Astrocyte of the spinal cord (primary cell): ENCODE measurements around the gene CRYBG3.

Source experiments
- DNase-seq: peaks from one replicate; pipeline ENCODE4 v3.0.0; 2011; ENCODE audit warnings: low read depth, low spot score
- H3K4me3 ChIP-seq: 2 replicates; pipeline ENCODE4 v1.5.1; 2011; ENCODE audit warnings: low read depth, mild to moderate bottlenecking, low read length, moderate library complexity
- in situ Hi-C: cut with HindIII; loops from 2 replicates; pipeline ENCODE4 v1.10.0; 2017; ENCODE audit warnings: low sequenced_read_pairs
- TF ChIP-seq, protein P1 (sequence below): IDR thresholded peaks from 2 replicates; pipeline ENCODE4 v1.5.1; 2012; ENCODE audit warnings: low read depth, mild to moderate bottlenecking, low read length, inconsistent platforms

CRYBG3 gene

DNA sequence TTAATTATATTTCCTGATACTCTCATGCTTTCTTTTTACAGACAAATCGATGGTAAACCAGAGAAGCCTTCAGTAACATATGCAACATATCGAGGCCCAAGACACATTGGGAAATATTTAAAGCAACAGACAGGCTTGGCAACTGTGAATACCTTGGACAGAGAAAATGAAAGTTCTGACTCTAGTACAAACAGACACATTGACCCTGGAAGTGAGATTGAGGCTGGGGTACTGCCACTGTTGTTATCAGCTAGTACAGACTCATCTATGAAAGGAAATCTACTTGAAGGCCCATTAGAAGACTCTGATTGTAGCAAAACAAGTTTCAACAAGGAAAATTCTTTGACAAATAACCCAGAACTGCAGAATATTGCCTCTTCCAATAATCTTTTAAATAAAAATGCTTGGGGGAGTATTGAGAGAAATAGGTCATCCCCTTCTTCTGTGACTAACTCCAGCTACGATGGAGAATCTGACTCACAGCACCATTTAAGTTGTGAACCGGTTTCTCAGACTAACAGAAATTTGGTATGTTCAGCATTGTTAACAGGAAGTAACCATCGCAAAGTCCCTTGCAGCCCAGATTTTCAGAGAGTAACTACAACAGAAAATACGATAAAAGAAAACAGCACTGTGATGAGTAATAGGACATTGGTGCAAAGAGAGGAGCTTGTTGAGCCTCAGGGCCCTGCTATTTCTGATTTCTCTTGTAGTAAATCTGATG, 50.2 kb downstream of the CRYBG3 start:
- peak; percentile 95 for DNase-seq
- TF ChIP-seq, protein P1, sequence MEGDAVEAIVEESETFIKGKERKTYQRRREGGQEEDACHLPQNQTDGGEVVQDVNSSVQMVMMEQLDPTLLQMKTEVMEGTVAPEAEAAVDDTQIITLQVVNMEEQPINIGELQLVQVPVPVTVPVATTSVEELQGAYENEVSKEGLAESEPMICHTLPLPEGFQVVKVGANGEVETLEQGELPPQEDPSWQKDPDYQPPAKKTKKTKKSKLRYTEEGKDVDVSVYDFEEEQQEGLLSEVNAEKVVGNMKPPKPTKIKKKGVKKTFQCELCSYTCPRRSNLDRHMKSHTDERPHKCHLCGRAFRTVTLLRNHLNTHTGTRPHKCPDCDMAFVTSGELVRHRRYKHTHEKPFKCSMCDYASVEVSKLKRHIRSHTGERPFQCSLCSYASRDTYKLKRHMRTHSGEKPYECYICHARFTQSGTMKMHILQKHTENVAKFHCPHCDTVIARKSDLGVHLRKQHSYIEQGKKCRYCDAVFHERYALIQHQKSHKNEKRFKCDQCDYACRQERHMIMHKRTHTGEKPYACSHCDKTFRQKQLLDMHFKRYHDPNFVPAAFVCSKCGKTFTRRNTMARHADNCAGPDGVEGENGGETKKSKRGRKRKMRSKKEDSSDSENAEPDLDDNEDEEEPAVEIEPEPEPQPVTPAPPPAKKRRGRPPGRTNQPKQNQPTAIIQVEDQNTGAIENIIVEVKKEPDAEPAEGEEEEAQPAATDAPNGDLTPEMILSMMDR = no peak
- in situ Hi-C loops = no loop called here
- no peak overlapping the region for H3K4me3 ChIP-seq

DNA sequence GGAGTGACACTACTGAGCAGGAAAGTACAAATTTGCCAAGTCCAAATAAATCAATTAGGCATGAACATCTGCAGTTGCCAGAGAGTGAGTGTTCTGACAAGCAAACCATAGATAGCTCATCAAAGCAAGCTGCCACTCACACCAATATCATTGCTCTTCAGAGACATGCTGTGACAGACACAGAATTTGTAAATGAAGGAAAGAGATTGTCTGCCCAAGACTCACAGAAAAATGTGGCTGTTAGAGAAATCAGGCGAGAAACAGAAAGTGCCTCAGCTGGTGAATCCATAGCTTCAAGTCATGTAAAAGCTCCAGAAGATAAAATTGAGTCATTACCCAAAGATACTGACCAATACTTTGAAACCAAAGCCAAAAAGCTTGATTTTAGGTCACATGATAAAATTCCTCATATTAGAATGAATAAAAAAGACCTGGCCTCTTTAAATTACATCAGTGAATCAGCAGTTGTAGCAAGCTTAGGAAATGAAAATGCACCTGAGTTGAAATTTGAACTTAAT, 50.8 kb downstream of the CRYBG3 start:
- no peak overlapping the region for H3K4me3 ChIP-seq
- TF ChIP-seq, protein P1 = no peak
- in situ Hi-C loops = no loop called here
- DNase-seq = no peak

DNA sequence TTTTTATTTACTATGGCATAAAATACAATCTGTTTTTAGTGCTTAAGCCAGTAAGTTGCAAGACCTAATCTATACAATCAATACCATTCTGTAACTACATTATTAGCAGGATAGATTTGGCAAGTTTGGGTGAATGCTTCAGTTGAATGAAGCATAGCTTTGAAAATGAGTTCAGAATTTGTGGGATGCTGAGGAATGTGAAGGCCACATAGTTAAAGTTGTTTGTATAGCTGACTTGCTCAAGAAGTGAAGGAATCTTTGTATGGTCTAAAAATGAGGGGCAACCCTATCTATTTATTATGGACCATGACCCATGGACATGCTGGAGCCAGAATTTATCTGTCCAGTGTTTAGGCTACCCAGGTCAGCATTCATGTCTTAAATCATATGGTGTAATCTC, 58.5 kb downstream of the CRYBG3 start:
- TF ChIP-seq, protein P1 = no peak
- DNase-seq = no peak
- in situ Hi-C loops = no loop called here
- H3K4me3 ChIP-seq = no peak overlapping the region

DNA sequence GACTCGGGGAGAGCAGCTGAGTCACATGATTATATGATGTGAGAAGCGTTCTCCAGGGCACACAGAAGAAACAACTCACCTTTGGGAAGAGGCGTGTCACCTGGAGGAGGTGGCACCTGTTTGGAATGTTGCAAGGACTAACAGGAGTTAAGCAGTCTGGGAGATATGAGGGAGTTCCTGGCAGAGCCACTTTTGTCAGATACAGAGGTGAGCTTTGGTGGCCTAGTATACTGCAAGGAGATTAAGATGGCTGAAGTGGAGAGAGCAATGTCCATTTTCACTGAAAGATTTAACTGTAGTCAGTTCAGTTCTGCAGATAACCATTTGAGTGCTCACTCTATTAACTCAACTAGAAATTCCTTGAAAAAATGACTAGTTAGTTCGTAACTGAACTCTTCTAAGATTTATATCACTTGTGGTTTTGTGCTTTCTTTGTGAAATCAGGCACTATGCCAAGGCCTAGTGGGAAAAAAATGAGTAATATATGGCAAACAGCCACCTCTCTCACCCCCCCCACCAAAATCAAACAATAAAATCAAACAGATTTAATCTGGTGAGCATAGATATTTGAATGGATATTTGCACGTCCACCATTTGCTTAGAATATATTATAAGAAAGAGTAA, 61.3 kb downstream of the CRYBG3 start:
- TF ChIP-seq, protein P1 = no peak
- in situ Hi-C loops = no loop called here
- no peak overlapping the region for H3K4me3 ChIP-seq

DNA sequence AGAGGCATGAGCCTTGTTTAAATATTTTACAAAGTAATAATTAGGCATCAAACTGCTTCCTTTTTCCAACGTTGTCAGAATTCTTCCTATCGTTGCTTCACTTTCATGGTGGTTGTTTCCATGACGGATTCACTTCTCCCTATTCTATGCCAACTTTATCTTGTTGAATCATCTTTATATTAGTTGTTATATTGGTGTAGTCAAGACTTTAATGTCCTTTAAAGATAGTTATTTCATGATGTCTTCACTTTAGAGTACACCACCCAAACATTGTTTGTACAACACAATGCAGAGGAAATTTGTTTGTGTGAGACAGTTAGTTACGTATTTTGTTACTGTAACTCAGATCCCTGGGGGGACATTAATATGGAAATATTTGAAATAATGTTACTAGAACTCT, 61.9 kb downstream of the CRYBG3 start:
- H3K4me3 ChIP-seq = no peak overlapping the region
- no peak for DNase-seq
- TF ChIP-seq, protein P1 = no peak
- in situ Hi-C loops = no loop called here

More for the DNA sequence above, 61.3 kb downstream of the CRYBG3 start:
- DNase-seq = peak; percentile 73

DNA sequence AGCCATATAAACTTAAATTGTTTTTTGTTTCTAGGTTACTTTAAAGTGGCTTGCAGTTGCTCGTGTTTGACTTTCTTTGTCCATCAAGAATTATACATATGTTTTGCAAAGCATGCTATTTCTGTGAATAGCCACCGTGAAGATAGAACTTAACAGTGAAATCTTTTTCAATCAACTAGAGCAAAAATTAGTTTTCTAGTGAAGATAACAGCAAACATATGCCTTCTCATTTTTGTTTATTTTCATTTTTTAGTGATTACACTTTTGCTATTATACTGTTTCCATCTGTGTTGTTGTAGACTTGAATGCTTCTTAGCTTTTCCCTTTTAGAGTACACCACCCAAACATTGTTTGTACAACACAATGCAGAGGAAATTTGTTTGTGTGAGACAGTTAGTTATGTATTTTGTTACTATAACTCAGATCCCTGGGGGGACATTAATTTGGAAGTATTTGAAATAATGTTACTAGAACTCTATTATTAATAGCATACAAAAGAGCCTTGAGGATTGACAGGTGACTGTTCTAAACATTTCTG, 62.8 kb downstream of the CRYBG3 start:
- in situ Hi-C loops = no loop called here
- TF ChIP-seq, protein P1 = no peak
- DNase-seq = no peak
- no peak overlapping the region for H3K4me3 ChIP-seq
